Stimulated activated effector memory CD8-positive, alpha-beta T cell treated with anti-CD3 and anti-CD28 coated beads, Interleukin-12 subunit alpha, Interleukin-12 subunit beta, amount 100 ng/mL, for 72 hours (primary cell): Measurements from ENCODE around the gene SRRT.
"Not testable (repeated sequence)": the region's sequence is repeated elsewhere in the genome, so short reads cannot be mapped to it uniquely, and the experiment has no call there.

Source experiments
- ATAC-seq: fragments of 150-1000 bp; cut with Tn5 transposase; 2 replicates; pipeline ENCODE4 v1.10.0; 2021
- DNase-seq, 2 donors: peaks; one replicate each; pipeline ENCODE4 v3.0.0; 2021 to 2022; ENCODE audit warnings: low spot score in 2 of 2
- H3K27ac Mint-ChIP-seq: one replicate; pipeline ENCODE4 v1.8.0; 2022; ENCODE audit warnings: mild to moderate bottlenecking, mixed read lengths
- H3K36me3 Mint-ChIP-seq: one replicate; pipeline ENCODE4 v1.8.0; 2022; ENCODE audit warnings: mild to moderate bottlenecking, mixed read lengths
- H3K4me1 Mint-ChIP-seq: one replicate; pipeline ENCODE4 v1.8.0; 2022; ENCODE audit warnings: mixed read lengths
- H3K4me3 Mint-ChIP-seq: one replicate; pipeline ENCODE4 v1.8.0; 2022; ENCODE audit warnings: mild to moderate bottlenecking, mixed read lengths
- H3K9me3 Mint-ChIP-seq: one replicate; pipeline ENCODE4 v1.8.0; 2022; ENCODE audit warnings: mixed read lengths

Gene SRRT

GRCh38 chr7:100893910-100894721 is 19.2 kb downstream of the SRRT start:
- no peak overlapping the region for H3K27ac Mint-ChIP-seq
- no peak for ATAC-seq
- peak overlapping the region; percentile 80 for H3K4me3 Mint-ChIP-seq

DNA sequence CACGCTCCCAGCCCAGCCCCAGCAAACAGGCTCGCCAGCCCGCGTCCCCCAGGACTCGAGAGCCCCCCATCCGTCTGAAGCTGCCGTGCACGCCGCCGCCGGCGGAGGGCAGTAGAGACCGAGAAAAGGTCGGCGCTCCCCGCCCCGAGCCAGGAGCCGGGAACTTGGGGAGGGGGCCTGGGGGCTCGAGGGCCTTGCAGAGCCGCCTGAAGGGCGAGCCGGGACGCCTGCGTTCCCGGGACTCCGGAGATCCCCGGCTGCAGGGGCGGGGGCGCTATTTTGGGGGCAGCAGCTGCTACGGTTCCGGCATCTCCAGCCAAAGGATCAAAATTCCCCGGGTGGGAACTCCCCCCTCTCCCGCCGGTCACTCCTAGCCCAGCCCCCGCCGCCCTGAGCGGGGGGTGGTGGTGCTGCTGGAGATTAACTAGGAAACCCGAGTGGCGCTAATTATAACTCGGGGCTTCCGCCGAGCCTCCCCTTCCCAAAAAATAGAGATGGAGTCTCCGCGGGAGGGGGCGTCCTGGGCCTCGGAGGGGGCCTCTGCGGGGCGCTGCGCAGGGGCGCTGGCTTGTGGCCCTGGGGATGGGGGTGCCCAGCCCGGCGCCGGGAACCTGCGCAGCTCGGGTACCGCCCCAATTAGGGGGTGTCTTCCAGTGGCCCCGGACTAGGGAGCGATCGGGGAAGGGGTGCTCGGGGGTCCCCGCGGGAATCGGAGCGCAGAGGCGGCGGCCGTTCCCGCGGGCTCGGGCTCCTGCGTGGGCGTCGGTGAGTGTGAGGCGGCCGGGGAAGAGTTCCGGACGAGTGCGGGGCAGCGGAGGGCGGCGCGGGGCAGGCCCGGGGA is 20.2 kb downstream of the SRRT start:
- peak overlapping the region; percentile 80 for H3K4me3 Mint-ChIP-seq
- ATAC-seq, result peak; percentile 20

More at GRCh38 chr7:100893910-100894721, 19.2 kb downstream of the SRRT start:
- H3K4me1 Mint-ChIP-seq, result peaks cover 33% of the 10 kb centered on the region
- DNase-seq, result no peak
- no peaks in the 10 kb centered on the region for H3K9me3 Mint-ChIP-seq
- peaks cover 7% of the 10 kb centered on the region for H3K36me3 Mint-ChIP-seq

GRCh38 chr7:100895701-100895955 is 20.7 kb downstream of the SRRT start, which contains the start of gene ACHE:
ACHE (minus strand) TSS chr7:100895888; CDS start chr7:100894232, 1,656 bp downstream.
- ATAC-seq (peak; percentile 2), DNase-seq (no peak)
- peak within 1 kb of the TSS; percentile 80 for H3K4me3 Mint-ChIP-seq
- no peaks in the 10 kb centered on the region for H3K9me3 Mint-ChIP-seq
- H3K4me1 Mint-ChIP-seq, result peaks cover 26% of the 10 kb centered on the region
- H3K36me3 Mint-ChIP-seq, result peaks cover 6% of the 10 kb centered on the region
- H3K27ac Mint-ChIP-seq, result no peak within 1 kb of the TSS

More for the DNA sequence above, 20.2 kb downstream of the SRRT start:
- Mint-ChIP-seq H3K9me3 (no peaks in the 10 kb centered on the region), H3K27ac (no peak overlapping the region), H3K4me1 (peaks cover 32% of the 10 kb centered on the region), H3K36me3 (peaks cover 6% of the 10 kb centered on the region)
- DNase-seq, result peak; percentile 69 to 86

- Mint-ChIP-seq H3K9me3 (no peaks in the 10 kb centered on the region), H3K27ac (no peak overlapping the region), H3K4me3 (peak overlapping the region; percentile 80), H3K36me3 (peaks cover 6% of the 10 kb centered on the region), H3K4me1 (peaks cover 21% of the 10 kb centered on the region)
- no peak for DNase-seq
- peak; percentile 44 for ATAC-seq
Measured at GRCh38 chr7:100895956-100896731, 21.2 kb downstream of the SRRT start.

- peaks cover 3% of the 10 kb centered on the region for H3K36me3 Mint-ChIP-seq
- DNase-seq (peak in 1 of 2 donors; percentile 70), ATAC-seq (peak; percentile 68)
- peak overlapping the region; percentile 80 for H3K4me3 Mint-ChIP-seq
- no peak overlapping the region for H3K27ac Mint-ChIP-seq
- no peaks in the 10 kb centered on the region for H3K9me3 Mint-ChIP-seq
- peaks cover 14% of the 10 kb centered on the region for H3K4me1 Mint-ChIP-seq
Measured at GRCh38 chr7:100896732-100897608, 22.1 kb downstream of the SRRT start.

DNA sequence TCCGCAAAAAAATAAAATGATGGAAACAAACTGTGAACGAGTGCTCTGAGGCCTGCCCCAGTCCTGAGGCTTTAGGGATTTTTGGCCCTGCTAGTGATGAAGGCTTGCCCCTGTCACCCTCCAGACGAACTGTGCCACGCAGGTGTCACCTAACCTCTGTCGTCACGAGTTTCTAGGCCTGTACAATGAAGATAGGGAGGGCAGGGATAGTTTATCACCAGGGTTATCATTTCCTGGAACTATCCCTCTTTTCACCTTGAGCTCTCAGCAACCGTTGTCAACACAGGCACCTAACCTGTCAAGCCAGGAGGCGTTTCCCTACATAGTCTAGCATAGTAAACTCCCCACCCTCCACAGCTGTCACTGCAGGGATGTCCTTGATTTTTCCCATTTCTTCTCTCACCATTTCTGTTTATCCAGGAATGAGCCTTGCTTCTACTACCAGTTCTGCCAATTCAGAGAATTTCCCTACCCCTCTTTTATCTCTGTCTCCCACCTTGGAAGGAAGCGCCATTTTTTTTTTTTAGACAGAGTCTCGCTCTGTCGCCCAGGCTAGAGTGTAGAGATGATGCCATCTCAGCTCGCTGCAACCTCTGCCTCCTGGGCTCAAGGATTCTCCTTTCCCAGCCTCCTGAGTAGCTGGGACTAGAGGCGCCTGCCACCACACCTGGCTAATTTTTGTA is 23.0 kb downstream of the SRRT start:
- peaks cover 9% of the 10 kb centered on the region for H3K4me1 Mint-ChIP-seq
- DNase-seq (no peak), ATAC-seq (no peak)
- H3K4me3 Mint-ChIP-seq, result peak overlapping the region; percentile 50
- no peak overlapping the region for H3K27ac Mint-ChIP-seq
- no peaks in the 10 kb centered on the region for H3K9me3 Mint-ChIP-seq
- no peaks in the 10 kb centered on the region for H3K36me3 Mint-ChIP-seq

DNA sequence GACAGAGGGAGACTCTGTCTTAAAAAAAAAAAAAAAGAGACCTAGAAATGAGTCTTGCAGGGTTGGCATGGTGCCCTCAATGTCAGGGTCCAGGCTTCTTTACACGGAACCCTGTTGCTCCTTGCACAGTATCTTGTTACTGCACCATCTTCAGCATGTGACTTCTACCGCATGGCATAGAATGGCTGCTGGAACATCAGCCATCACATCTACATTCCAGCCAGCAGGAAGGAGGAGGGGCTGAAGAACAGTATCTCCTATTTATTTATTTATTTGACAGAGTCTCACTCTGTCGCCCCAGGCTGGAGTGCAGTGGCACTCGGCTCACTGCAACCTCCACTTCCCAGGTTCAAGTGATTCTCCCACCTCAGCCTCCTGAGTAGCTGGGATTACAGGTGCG is 24.5 kb downstream of the SRRT start:
- Mint-ChIP-seq H3K27ac (no peak overlapping the region), H3K4me1 (peaks cover 9% of the 10 kb centered on the region), H3K4me3 (no peak overlapping the region), H3K9me3 (no peaks in the 10 kb centered on the region), H3K36me3 (no peaks in the 10 kb centered on the region)
- ATAC-seq (no peak), DNase-seq (no peak)

DNA sequence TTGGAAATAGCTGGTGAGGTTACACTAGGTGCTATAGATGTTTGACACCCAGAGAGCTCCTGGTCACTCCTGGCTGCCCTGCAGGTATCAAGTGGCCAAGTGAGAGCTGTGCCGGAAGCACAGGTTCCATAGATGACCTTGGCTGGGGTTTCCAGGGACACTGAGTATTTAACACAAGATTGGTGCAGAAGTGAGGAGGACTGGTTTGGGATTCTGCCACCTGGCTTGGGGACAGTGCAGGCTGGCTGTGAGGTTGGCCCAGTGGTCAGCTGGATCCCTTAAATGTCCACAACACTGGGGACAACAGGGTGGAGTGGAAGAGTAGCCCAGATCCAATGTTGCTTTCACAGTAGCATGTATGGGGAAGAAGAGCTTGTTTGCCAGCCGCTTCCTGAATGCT is 26.1 kb downstream of the SRRT start:
- no peak for ATAC-seq
- peaks cover 6% of the 10 kb centered on the region for H3K4me1 Mint-ChIP-seq
- no peak overlapping the region for H3K4me3 Mint-ChIP-seq

DNA sequence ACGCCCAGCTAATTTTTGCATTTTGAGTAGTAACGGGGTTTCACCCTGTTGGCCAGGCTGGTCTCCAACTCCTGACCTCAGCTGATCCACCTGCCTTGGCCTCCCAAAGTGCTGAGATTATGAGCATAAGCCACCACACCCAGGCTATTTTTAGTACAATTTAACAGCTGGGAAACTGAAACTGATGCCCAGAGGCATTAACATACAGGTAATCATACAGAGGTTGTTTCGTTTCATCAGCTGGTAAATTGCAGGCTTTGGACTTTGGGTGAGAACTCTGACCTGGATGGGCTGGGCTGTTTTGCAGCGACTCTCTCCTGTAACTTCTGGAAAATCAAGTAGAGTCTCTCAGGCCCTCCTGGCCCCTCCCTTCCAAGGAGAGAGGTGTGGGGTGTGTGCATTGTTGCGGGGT is 27.0 kb downstream of the SRRT start:
- DNase-seq (no peak), ATAC-seq (no peak)
- H3K9me3 Mint-ChIP-seq, result no peaks in the 10 kb centered on the region
- no peak overlapping the region for H3K27ac Mint-ChIP-seq
- H3K4me3 Mint-ChIP-seq, result no peak overlapping the region
- H3K4me1 Mint-ChIP-seq, result no peaks in the 10 kb centered on the region
- no peaks in the 10 kb centered on the region for H3K36me3 Mint-ChIP-seq

More for the DNA sequence above, 26.1 kb downstream of the SRRT start:
- Mint-ChIP-seq H3K9me3 (no peaks in the 10 kb centered on the region), H3K36me3 (no peaks in the 10 kb centered on the region), H3K27ac (no peak overlapping the region)
- DNase-seq, result no peak

DNA sequence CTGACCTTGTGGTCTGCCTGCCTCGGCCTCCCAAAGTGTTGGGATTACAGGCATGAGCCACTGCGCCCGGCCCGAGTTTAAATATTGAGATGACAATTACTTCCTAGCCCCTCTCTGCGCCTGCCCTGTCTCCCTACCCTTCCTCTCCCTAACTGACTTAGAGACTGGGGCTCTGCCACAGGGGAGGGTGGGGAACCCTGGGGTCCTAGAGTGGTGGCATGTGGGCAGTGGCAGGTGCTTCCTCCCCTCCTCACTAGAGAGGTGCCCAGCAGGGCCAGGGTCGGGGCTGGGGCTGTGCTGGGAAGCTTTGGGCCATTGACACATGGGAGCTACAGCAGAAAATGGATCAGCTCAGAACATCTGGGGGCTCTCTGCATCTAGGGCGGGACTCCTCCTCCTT is 27.7 kb downstream of the SRRT start:
- ATAC-seq (no peak), DNase-seq (no peak)
- H3K9me3 Mint-ChIP-seq, result no peaks in the 10 kb centered on the region
- H3K27ac Mint-ChIP-seq, result no peak overlapping the region
- no peaks in the 10 kb centered on the region for H3K4me1 Mint-ChIP-seq
- H3K4me3 Mint-ChIP-seq, result no peak overlapping the region
- H3K36me3 Mint-ChIP-seq, result no peaks in the 10 kb centered on the region

DNA sequence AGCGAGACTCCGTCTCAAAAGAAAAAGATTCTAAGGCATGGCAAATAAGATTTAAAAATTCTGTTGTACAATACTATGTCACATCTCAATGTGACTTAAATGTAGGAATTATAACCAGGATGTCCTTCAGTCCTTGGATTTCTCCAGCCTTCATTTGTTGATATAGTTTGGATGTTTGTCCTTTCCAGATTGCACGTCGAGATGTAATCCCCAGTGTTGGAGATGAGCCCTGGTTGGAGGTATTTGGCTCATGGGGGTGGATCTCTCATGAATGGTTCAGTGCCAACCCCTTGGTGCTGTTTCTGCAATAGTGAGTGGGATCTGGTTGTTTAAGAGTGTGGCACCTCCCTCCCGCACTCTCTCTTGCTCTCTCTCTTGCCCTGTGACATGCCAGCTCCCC is 33.6 kb downstream of the SRRT start:
- Mint-ChIP-seq H3K36me3 (no peaks in the 10 kb centered on the region), H3K4me3 (no peak overlapping the region), H3K4me1 (no peaks in the 10 kb centered on the region), H3K9me3 (no peaks in the 10 kb centered on the region), H3K27ac (no peak overlapping the region)
- DNase-seq, result no peak
- no peak for ATAC-seq

DNA sequence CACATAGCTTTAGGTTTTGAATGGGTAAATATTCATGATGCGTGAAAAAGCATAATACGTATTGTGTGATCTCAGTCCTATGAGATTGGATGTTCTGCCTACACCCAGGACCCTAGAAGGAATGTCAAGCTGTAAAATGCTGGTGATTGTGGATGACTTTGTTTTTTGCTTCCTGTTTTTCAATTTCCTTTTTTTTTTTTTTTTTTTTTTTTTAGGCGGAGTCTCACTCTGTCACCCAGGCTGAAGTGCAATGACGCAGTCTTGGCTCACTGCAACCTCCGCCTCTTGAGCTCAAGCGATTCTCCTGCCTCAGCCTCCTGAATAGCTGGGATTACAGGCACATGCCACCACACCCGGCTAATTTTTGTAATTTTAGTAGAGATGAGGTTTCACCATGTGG is 35.5 kb downstream of the SRRT start:
- not testable (repeated sequence) for H3K9me3 Mint-ChIP-seq, H3K4me1 Mint-ChIP-seq, ATAC-seq, H3K4me3 Mint-ChIP-seq, H3K36me3 Mint-ChIP-seq, DNase-seq, H3K27ac Mint-ChIP-seq

DNA sequence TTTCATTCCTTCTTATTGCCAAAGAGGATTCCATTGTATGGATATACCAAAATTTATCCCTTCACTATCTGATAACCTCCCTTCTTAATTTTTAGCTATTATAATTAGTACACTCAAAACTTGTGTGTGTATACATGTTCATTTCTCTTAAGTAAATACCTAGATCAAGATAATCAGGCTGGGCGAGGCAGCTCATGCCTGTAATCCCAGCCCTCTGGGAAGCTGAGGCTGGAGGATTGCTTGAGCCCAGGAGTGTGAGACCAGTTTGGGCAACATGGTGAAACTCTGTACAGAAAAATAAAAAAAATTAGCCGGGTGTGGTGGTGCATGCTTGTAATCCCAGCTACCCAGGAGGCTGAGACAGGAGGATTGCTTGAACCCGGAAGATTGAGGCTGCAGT is 36.6 kb downstream of the SRRT start:
- H3K27ac Mint-ChIP-seq, result no peak overlapping the region
- no peaks in the 10 kb centered on the region for H3K36me3 Mint-ChIP-seq
- H3K4me1 Mint-ChIP-seq, result peaks cover 9% of the 10 kb centered on the region
- no peak overlapping the region for H3K4me3 Mint-ChIP-seq
- no peak for ATAC-seq
- H3K9me3 Mint-ChIP-seq, result no peaks in the 10 kb centered on the region
- no peak for DNase-seq

DNA sequence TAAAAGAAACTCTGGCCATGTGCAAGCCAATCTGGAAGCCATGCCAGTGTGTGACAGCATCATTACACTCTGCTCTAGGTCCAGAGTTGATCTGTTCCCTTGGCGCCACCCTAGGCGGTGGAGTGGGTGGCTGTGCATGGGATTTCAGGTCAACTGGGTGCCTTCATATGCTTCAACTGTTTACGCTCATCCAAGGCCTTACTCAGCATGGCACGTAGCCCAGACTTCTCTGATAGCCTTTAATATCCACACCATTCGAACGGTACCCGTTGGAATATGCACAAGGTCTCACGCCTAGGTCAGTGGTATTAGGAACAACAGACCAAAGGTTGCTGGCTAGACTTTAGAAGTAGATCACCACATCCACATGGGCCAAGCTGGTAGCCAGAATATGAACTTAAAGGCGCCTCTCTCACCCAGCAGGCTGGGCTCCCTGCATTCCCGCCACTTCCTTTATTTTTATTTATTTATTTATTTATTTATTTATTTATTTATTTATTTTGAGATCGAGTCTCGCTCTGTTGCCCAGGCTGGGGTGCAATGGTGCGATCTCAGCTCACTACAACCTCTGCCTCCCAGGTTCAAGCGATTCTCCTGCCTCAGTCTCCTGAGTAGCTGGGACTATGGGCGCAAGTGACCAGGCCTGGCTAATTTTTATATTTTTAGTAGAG is 39.4 kb downstream of the SRRT start:
- no peak for DNase-seq
- Mint-ChIP-seq H3K27ac (no peak overlapping the region), H3K4me1 (peaks cover 11% of the 10 kb centered on the region), H3K9me3 (no peaks in the 10 kb centered on the region), H3K36me3 (no peaks in the 10 kb centered on the region), H3K4me3 (no peak overlapping the region)
- no peak for ATAC-seq
